ENCODE data around the gene INTU.

Gene INTU

GRCh38 chr4:127656047-127656680, 23.4 kb downstream of the INTU start:
- no peak for TF ChIP-seq CTCF (IDR thresholded peaks at IDR 0.05; ENCODE audit: low read depth, low read length)
- no peak for TF ChIP-seq EZH2phosphoT487 (IDR thresholded peaks at IDR 0.05; ENCODE audit: low read depth)
- Histone ChIP-seq H3K9me3 (ENCODE audit: insufficient read depth, low read length) (no peaks in the 10 kb centered on the region), H3K4me3 (ENCODE audit: low read length) (no peak overlapping the region), H3K9ac (ENCODE audit: low read length) (no peak overlapping the region), H3K4me1 (ENCODE audit: low read length) (no peaks in the 10 kb centered on the region), H2AFZ (ENCODE audit: low read depth, low read length) (no peak overlapping the region), H3K79me2 (ENCODE audit: low read length) (no peaks in the 10 kb centered on the region), H3K27me3 (ENCODE audit: low read depth, low read length) (peaks cover 3% of the 10 kb centered on the region; the same call in 1 of the 2 replicates), H3K4me2 (ENCODE audit: low read length) (no peak overlapping the region), H3K27ac (ENCODE audit: low read length) (no peak overlapping the region), H3K36me3 (replicated peaks; ENCODE audit: low read depth, low read length) (no peaks in the 10 kb centered on the region), H4K20me1 (ENCODE audit: insufficient read depth, low read length) (no peaks in the 10 kb centered on the region)

- H3K79me2 ChIP-seq (ENCODE audit: low read length), result no peaks in the 10 kb centered on the region
- H2AFZ ChIP-seq (ENCODE audit: low read depth, low read length), result no peak overlapping the region
- no peak overlapping the region for H3K27ac ChIP-seq (ENCODE audit: low read length)
- no peaks in the 10 kb centered on the region for H3K9me3 ChIP-seq (ENCODE audit: insufficient read depth, low read length)
- no peaks in the 10 kb centered on the region for H4K20me1 ChIP-seq (ENCODE audit: insufficient read depth, low read length)
- H3K4me2 ChIP-seq (ENCODE audit: low read length), result no peak overlapping the region
- H3K4me3 ChIP-seq (ENCODE audit: low read length), result no peak overlapping the region
- no peak for TF ChIP-seq CTCF (IDR thresholded peaks at IDR 0.05; ENCODE audit: low read depth, low read length)
- no peak for TF ChIP-seq EZH2phosphoT487 (IDR thresholded peaks at IDR 0.05; ENCODE audit: low read depth)
- H3K9ac ChIP-seq (ENCODE audit: low read length), result no peak overlapping the region
- H3K4me1 ChIP-seq (ENCODE audit: low read length), result no peaks in the 10 kb centered on the region
- peaks cover 13% of the 10 kb centered on the region for H3K27me3 ChIP-seq (ENCODE audit: low read depth, low read length)
- H3K36me3 ChIP-seq (replicated peaks; ENCODE audit: low read depth, low read length), result no peaks in the 10 kb centered on the region
Observed at GRCh38 chr4:127660284-127660885, 27.6 kb downstream of the INTU start.

GRCh38 chr4:127667116-127667515, 34.4 kb downstream of the INTU start:
- Histone ChIP-seq H2AFZ (ENCODE audit: low read depth, low read length) (no peak overlapping the region), H3K4me3 (ENCODE audit: low read length) (no peak overlapping the region), H3K27ac (ENCODE audit: low read length) (no peak overlapping the region), H3K36me3 (replicated peaks; ENCODE audit: low read depth, low read length) (no peaks in the 10 kb centered on the region), H3K9ac (ENCODE audit: low read length) (no peak overlapping the region), H3K27me3 (ENCODE audit: low read depth, low read length) (peaks cover 30% of the 10 kb centered on the region), H3K79me2 (ENCODE audit: low read length) (no peaks in the 10 kb centered on the region), H4K20me1 (ENCODE audit: insufficient read depth, low read length) (no peaks in the 10 kb centered on the region), H3K4me2 (ENCODE audit: low read length) (no peak overlapping the region), H3K4me1 (ENCODE audit: low read length) (no peaks in the 10 kb centered on the region), H3K9me3 (ENCODE audit: insufficient read depth, low read length) (no peaks in the 10 kb centered on the region)
- no peak for TF ChIP-seq CTCF (IDR thresholded peaks at IDR 0.05; ENCODE audit: low read depth, low read length)
- TF ChIP-seq EZH2phosphoT487 (IDR thresholded peaks at IDR 0.05; ENCODE audit: low read depth), result no peak

GRCh38 chr4:127667772-127668171, 35.0 kb downstream of the INTU start:
- Histone ChIP-seq H2AFZ (ENCODE audit: low read depth, low read length) (no peak overlapping the region), H3K27me3 (ENCODE audit: low read depth, low read length) (peaks cover 29% of the 10 kb centered on the region), H3K9me3 (ENCODE audit: insufficient read depth, low read length) (no peaks in the 10 kb centered on the region), H3K36me3 (replicated peaks; ENCODE audit: low read depth, low read length) (no peaks in the 10 kb centered on the region), H3K4me3 (ENCODE audit: low read length) (no peak overlapping the region), H3K27ac (ENCODE audit: low read length) (no peak overlapping the region), H3K4me1 (ENCODE audit: low read length) (no peaks in the 10 kb centered on the region), H4K20me1 (ENCODE audit: insufficient read depth, low read length) (no peaks in the 10 kb centered on the region), H3K9ac (ENCODE audit: low read length) (no peak overlapping the region), H3K4me2 (ENCODE audit: low read length) (no peak overlapping the region), H3K79me2 (ENCODE audit: low read length) (no peaks in the 10 kb centered on the region)
- TF ChIP-seq CTCF (IDR thresholded peaks at IDR 0.05; ENCODE audit: low read depth, low read length) (no peak), EZH2phosphoT487 (IDR thresholded peaks at IDR 0.05; ENCODE audit: low read depth) (no peak)

Measured in OCI-LY3 (cell line).